ENCODE measurements around the gene SVOP.

Gene SVOP

GRCh38 chr12:108918206-108918605 lies 102.7 kb downstream of the SVOP start:
- no peak overlapping the region for H3K4me3 ChIP-seq (replicated peaks; ENCODE audit: low read depth, low read length)
- DNase-seq (ENCODE audit: extremely low read depth, low read depth): no peak
- no peak for TF ChIP-seq CTCF (IDR thresholded peaks at IDR 0.05; ENCODE audit: low read depth, low read length, missing control alignments)

- no peak for TF ChIP-seq CTCF (IDR thresholded peaks at IDR 0.05; ENCODE audit: low read depth, low read length, missing control alignments)
- no peak overlapping the region for H3K4me3 ChIP-seq (replicated peaks; ENCODE audit: low read depth, low read length)
- no peak for DNase-seq (ENCODE audit: extremely low read depth, low read depth)
Observed at GRCh38 chr12:108916336-108916735, 104.5 kb downstream of the SVOP start.

GRCh38 chr12:108915632-108916133 lies 105.2 kb downstream of the SVOP start:
- TF ChIP-seq CTCF (IDR thresholded peaks at IDR 0.05; ENCODE audit: low read depth, low read length, missing control alignments): no peak
- H3K4me3 ChIP-seq (replicated peaks; ENCODE audit: low read depth, low read length): no peak overlapping the region
- DNase-seq (ENCODE audit: extremely low read depth, low read depth): no peak

GRCh38 chr12:108914121-108914531 lies 106.7 kb downstream of the SVOP start:
- no peak overlapping the region for H3K4me3 ChIP-seq (replicated peaks; ENCODE audit: low read depth, low read length)
- no peak for DNase-seq (ENCODE audit: extremely low read depth, low read depth)
- TF ChIP-seq CTCF (IDR thresholded peaks at IDR 0.05; ENCODE audit: low read depth, low read length, missing control alignments): no peak

GRCh38 chr12:108912361-108912760 lies 108.5 kb downstream of the SVOP start:
- no peak for DNase-seq (ENCODE audit: extremely low read depth, low read depth)
- H3K4me3 ChIP-seq (replicated peaks; ENCODE audit: low read depth, low read length): no peak overlapping the region
- no peak for TF ChIP-seq CTCF (IDR thresholded peaks at IDR 0.05; ENCODE audit: low read depth, low read length, missing control alignments)

- H3K4me3 ChIP-seq (replicated peaks; ENCODE audit: low read depth, low read length): no peak overlapping the region
- no peak for TF ChIP-seq CTCF (IDR thresholded peaks at IDR 0.05; ENCODE audit: low read depth, low read length, missing control alignments)
- no peak for DNase-seq (ENCODE audit: extremely low read depth, low read depth)
Observed at GRCh38 chr12:108911915-108912314, 109.0 kb downstream of the SVOP start.

- no peak overlapping the region for H3K4me3 ChIP-seq (replicated peaks; ENCODE audit: low read depth, low read length)
- DNase-seq (ENCODE audit: extremely low read depth, low read depth): no peak
- no peak for TF ChIP-seq CTCF (IDR thresholded peaks at IDR 0.05; ENCODE audit: low read depth, low read length, missing control alignments)
Observed at GRCh38 chr12:108910336-108910735, 110.5 kb downstream of the SVOP start.
